HG03045 (cell line): ENCODE measurements around the gene CHRFAM7A.
"Not testable (repeated sequence)": the region's sequence is repeated elsewhere in the genome, so short reads cannot be mapped to it uniquely, and the experiment has no call there.

Experiments used
- ATAC-seq: cut with Tn5 transposase; IDR thresholded peaks from one replicate; pipeline ENCODE4 v1.9.1; 2021; ENCODE audit warnings: mild to moderate bottlenecking, moderate library complexity; ENCODE audit not compliant: unreplicated experiment

CHRFAM7A gene

DNA sequence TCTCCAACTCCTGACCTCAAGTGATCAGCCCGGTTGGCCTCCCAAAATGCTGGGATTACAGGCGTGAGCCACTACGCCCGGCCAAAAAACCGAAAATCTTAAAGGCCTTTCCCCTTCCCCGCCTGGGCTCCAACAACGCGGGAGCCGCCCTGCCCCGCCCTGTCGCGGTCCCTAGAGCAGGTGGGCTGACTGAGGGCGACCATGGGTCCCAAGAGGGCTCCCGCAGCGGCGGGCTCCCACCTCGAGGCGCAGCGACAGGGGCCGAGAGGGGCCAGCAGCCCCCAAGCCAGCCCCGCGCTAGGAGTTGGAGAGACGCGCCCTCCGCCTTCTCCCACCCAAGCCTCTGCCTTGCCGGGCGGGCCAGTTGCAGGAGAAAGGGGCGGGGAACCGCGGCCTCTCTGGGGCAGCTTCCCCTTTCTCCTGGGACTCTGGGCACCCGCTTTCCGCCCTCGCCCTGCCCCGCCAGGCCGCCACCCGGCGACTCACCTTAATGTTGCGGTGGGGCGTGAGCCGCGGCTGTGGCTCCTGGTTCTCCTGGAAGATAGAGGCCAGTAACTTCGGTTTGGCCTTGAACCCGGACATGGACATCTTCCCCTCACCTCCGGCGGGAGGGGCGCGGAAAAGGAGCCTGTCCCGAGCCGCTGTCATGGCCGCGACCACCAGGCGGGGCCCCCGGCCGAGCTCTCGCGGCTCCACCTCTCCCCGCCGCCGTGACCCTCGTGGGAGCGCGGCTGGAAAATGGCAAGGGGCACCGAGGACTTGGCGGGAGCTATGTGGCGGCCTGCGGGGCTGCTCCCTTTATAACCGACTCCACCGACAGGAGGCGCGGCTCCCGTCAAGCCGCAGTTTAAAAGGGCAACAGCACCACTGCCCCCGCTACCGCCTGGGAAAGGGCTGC, at the start of gene CHRFAM7A:
CHRFAM7A (minus strand) TSS at position 775 of the 898 bp plus-strand sequence. CDS start 10,189 bp downstream, outside the sequence.
- ATAC-seq, result not testable (repeated sequence)

DNA sequence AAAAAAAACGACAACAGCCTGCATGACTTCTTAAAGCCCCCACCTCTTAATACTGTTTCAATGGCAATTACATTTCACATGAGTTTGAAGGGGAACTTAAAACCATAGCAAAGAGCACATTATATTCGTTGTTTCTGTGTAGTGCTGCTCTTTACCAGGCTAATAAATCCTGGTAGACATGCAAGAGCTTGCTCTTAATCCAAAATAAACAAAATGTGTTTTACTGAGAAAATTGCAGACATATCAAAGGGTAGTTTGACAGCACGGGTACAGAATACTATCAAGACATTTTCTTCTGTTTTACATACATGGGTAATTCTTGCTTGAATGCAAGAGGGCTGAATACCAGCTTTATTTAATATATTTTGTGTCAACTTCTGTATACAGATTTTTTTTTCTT, 45.0 kb upstream of the CHRFAM7A start:
- not testable (repeated sequence) for ATAC-seq

DNA sequence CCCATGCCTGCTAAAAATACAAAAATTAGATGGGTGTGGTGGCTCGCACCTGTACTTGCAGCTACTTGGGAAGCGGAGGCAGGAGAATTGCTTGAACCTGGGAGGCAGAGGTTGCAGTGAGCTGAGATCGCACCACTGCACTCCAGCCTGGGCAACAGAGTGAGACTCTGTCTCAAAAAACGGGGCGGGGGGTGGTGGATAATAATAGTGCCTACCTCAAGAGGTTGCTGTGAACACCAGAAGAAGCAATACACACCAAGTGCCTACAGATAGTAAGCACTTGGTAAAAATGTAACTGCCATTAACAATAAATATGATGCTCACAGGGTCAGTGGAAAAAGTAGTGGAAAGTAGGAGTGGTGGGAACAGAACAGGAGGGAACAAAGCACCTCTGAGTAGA, 42.5 kb upstream of the CHRFAM7A start:
- ATAC-seq, result not testable (repeated sequence)

DNA sequence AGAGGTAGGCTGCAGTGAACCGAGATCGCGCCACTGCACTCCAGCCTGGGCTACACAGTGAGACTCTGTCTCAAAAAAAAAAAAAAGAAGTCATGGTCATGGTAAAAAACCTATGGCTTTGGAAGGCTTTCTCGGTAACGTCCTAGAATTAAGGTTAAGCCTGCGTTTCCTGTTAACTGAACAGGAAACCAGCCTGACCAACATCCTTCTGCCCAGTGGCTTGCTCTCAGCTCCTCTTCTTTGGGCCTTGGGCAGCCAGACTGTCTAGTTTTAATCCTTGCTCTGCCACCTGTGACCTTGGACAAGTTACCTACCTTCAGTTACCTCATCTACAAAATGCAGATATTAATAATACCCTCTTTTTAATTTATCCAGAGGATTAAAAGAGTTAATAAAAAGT, 27.4 kb upstream of the CHRFAM7A start:
- not testable (repeated sequence) for ATAC-seq

DNA sequence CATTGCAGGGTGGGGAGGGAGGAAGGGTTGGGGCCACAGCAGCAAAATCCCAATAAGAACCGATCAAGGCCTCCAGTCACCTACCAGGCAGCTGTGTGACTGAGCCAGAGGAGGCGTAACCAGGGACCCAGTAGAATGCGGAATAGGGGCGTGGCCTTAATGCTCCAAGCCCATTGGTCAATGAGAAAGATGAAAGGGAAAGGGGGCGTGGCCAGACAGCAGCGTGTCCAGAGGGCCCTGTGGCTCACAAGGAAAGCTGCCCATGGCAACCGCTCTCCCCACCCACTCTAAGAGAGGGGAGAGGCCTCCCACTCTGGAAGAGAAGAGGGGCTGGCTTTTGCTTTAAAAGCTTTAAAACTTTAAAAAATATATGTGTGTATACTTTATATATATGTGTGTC, 20.8 kb upstream of the CHRFAM7A start, which contains the start of gene GOLGA8R:
GOLGA8R (minus strand) TSS at position 101 of the 400 bp plus-strand sequence; CDS start at position 3, 98 bp downstream.
- not testable (repeated sequence) for ATAC-seq

DNA sequence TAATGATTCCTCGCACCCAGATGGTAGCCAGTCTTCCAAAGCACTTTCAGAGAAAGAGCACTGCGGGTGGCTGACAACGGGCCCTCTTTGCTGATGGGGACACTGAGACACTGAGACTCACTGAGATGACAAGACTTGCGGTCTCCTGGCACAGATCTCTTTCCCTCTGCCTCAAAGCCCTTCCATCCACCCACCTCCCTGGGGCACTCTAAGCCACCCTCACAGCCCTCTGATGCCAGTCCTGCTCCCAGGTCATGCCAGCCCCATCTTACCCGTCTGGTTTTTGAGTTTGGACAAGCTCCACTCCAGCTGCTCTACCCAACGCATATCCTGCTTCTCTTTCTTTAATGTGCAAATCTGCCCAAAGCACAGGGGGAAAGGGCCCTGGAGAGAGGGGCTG, 14.3 kb upstream of the CHRFAM7A start:
- not testable (repeated sequence) for ATAC-seq

DNA sequence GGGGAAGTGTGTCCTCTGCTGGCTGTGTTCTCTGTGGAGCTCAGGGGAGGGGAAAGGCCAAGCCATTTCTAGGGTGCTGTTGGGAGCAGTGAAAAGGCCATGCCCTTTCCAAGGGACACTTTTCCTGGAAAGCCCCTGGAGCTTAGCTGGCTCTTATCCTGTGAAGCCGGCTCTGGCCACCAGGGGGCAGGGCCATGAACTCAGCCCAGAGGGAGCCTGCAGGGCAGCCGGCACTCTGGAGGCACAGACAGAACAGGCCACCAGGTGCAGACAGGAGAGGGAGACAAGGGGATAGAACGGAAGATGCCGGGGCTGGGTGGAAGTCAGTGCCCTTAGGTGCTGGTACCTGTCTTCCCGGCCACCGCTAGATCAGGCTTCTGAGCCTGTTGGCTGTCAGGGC, 5.6 kb upstream of the CHRFAM7A start:
- ATAC-seq, result not testable (repeated sequence)

DNA sequence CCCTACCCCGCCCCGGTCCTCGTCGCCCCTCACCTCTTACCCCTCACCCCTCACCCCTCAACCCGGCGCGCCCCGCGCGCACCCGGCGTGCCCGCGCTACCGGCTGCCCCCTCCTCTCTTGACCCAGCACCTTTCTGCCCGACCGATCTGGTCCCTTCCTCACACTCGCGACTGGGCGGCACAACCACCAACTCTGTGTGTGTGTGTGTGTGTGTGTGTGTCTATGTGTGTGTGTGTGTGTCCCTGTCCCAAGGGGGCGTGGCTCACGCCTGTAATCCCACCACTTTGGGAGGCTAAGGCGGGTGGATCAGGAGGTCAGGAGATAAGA, 288 bp upstream of the CHRFAM7A start:
- not testable (repeated sequence) for ATAC-seq

DNA sequence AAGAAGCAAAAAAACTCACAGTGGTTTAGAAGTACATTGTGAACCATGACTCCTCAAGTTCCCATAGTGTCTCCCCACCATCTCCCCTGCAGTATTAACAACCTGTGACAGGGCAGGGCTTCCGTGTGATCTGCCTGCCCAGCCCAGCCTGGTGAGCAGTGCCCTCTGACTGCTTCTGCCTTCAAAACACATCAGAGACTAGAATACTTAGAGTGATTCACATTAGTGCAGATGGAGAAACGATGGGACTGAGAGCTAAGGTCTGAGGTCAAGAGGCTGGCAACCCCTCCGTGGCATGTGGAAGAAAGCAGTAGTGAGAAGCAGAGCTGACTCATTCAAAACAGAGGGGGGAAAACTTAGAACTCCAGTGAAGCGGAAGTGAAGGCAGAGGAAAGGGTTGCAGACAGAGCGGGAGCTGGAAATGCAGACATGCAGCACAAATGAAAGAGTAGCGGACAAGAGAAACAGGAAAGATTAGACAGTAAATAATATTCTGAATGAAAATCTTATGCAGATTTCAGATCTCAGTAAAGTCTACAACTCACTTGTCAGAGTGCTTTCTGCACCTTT, 6.9 kb downstream of the CHRFAM7A start:
- not testable (repeated sequence) for ATAC-seq

DNA sequence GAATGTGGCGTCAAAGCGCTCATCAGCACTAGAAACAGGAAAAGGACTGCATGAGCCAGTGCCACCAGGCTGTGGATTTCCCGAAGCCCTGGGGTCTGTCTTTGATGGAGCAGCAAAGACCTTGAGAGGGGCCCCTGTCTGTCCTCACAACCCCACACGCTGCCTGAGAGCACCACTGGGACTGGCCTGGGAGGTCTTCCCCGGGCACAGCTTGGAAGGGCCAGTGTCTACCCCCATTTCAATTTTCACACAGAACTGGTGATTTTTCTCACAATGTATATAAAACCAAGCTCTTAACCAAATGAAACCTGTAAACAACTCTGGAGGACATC, 16.3 kb downstream of the CHRFAM7A start:
- ATAC-seq, result not testable (repeated sequence)

DNA sequence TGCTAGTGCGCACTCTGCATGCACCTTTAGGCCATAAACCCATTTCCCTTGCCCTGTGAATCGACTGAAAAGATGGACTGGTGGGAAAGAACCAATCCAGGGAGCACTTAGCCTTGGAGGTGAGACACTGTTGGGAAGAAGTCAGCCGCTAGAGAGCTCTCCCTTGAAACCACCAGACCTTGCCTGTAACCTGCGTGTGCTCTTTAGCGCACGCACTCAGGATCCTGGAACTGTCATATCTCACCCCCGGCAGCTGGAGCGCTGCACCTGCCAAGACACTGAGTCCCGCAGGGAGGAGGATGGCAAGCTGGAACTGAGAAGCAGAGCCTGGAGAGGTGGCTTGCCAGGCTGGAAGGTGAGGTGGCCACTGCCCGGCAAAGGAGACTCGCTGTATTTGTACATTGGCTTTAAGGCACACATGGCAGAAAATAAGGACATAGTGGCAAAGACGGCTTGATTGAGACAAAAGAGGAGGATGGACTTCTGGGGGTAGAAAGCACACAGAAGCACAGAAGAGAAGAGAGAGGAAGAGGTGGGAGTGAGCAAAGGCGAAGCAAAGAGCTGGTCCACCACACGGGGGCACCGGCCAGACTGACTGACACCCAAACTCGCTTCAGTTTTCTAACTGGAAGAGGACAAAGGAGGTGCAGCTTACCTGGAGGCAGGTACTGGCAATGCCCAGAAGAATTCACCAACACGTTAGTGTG, 16.8 kb downstream of the CHRFAM7A start:
- not testable (repeated sequence) for ATAC-seq

DNA sequence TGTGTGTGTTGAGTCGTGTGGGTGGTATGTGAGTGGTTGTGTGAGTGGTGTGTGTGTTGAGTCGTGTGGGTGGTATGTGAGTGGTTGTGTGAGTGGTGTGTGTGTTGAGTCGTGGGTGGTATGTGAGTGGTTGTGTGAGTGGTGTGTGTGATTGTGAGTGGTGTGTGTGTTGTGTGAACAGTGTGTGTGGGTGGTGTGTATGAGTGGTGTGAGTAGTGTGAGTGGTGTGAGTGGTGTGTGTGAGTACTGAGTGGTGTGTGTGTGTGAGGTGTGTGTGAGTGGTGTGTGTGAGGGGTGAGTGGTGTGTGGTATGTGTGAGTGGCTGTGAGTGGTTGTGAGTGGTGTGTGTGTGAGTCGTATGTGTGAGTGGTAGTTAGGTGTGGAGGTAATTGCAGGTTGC, 17.5 kb downstream of the CHRFAM7A start:
- not testable (repeated sequence) for ATAC-seq

DNA sequence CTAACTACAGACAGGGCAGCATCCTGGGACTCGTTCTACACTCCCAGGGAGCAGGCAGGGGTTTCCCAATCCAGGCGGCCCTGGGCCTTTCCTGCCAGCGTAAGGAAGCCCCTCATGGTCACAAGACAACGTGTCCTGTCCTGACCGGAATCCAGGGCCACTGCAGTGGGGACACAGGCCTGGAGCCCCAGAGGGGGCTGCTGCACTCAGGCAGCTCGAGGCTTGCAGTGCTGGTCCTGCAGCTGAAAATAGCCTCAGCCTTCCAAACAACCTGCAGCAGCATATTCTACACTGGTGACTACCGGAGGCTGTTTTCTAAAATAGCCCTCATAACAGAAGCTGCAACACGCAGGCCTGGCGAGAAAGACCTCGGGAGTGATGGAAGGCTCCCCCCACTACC, 18.5 kb downstream of the CHRFAM7A start:
- ATAC-seq, result not testable (repeated sequence)

DNA sequence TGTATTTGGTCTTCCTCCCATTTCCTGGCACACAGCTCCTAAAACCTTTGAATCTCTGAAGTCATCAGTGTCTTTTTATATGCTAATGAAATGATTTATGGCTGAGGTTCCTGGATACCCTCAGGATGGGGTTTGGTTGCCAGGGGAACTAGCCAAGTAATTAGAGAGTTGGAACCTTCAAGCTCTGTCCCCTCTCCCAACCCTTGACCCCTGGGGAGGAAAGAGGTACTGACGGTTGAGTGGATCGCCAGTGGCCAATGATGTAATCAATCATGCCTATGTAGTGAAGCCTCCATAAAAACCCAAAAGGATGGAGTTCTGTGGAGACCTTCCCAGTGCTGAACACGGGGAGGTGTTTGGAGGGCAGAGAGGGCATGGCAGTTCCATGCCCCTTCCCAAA, 25.1 kb downstream of the CHRFAM7A start:
- not testable (repeated sequence) for ATAC-seq

DNA sequence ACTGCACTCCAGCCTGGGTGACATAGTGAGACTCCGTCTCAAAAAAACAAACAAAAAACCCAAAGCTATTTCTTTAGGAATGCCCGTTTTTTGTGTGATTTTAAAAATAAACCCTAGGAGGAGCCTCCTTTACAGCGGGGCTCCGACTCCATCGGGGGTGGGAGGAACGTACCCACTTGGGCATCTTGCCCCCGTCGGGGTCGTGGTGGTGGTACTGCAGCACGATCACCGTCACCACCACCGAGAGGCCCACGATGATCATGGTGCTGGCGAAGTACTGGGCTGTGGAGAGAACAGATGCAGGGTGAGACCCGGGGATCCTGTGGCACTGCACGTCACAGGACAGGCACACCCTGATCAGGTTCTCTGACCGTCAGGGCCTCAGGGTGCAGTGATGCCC, 26.1 kb downstream of the CHRFAM7A start:
- ATAC-seq, result not testable (repeated sequence)

DNA sequence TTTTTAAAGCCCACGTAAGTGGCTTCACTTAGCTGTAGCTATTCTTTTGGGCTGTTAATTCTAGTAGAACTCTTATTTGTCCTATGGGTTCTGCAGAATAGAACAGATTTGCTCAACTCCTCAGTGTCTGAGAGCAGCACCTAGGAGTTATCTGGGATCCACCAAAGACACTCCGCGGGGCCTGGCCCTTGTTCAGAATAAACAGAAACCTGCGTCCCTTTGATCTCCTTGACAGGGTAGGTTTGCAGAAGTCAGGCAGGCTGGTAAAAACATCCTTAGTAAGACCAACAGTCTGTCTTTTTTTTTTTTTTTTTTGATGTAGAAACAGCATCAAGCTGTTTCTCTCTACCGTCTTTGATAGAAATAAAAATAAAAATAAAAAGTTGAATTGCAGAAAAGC, 31.9 kb downstream of the CHRFAM7A start:
- ATAC-seq, result not testable (repeated sequence)

DNA sequence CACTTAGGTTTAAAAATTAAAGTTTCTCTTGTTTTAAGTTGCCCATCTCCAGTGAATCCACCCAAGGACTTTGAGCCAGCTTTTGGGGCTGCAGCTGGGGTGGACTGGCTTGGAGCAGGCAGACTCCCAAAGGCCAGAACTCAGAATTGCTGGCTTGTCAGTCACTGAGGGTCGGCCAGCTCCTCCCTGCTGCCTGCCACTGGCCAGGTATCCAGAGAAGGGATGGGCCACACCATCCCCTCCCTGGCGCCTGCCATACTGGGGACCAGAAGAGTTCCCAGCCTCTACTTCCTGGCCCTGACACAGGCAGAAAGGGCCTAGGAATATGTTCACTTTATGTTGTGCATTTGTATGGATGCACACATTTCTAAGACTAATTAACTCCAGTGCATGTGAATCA, 32.4 kb downstream of the CHRFAM7A start:
- ATAC-seq, result not testable (repeated sequence)

DNA sequence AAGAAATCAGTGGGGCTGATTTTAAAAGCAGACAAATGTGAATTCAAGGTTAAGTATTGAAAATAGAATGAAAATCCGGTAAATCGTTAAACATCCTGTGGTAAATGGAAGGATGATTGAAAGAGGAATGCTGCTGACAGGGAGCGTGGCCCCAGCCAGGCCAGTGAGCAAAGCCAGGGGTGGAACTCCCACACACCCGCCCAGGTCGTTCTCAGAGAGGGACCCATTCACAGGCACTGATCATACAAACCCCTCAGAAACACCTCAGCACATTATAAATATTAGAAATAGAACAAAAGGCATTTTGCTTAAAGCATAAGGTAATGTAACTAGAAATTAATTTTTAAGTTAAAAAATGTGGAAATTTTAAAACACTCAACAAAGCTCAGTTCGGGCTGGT, 38.3 kb downstream of the CHRFAM7A start:
- ATAC-seq, result not testable (repeated sequence)

DNA sequence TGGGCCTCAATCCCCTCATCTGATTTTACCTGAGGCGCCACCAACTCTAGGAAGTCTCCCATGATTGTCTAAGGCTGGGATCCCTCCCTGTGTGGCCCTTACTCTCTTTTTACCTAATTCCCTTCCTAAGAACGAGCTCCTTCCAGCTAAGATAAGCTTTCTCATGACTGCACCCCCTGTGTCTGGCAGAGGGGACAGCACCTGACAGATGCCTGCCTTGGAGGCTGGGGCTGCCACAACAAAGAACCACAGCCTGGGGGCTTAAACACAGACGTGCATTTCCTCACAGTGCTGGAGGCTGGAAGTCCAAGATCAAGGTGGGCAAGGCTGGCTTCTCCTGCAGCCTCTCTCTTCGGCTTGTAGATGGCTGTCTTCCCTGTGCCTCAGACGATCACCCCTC, 43.5 kb downstream of the CHRFAM7A start:
- not testable (repeated sequence) for ATAC-seq

DNA sequence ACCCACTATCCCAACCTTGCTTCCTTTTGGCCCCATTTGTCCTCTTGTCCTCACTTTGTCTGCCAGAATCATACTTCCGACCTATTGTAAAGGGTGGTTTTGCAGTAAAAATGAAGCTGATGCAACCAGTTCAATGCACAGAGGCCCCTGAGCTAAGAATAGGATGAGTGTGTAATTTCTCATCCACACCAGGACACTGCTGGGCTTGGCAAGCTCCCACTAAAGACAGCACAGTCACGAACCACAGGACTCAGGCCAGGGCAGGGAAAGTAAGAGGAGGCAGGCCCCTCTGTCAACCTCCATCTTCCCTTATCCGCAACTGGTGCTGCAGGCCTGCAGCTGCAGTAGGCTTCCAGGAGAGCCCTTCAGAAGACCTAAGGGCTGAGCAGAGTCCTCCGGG, 56.8 kb downstream of the CHRFAM7A start:
- not testable (repeated sequence) for ATAC-seq

DNA sequence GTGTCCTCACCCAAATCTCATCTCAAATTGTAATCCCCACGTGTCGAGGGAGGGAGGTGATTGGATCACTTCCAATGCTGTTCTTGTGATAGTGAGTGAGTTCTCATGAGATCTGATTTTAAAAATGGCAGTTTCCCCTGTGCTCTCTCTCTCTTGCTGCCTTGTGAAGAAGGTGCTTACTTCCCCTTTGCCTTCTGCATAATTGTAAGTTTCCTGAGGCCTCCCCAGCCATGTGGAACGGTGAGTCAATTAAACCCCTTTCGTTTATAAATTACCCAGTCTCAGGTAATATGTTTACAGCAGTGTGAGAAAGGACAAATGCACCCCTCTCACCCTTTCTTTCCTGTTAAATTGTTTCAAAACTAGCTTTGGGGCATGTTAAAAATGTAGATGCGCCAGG, 59.2 kb downstream of the CHRFAM7A start:
- ATAC-seq, result not testable (repeated sequence)

DNA sequence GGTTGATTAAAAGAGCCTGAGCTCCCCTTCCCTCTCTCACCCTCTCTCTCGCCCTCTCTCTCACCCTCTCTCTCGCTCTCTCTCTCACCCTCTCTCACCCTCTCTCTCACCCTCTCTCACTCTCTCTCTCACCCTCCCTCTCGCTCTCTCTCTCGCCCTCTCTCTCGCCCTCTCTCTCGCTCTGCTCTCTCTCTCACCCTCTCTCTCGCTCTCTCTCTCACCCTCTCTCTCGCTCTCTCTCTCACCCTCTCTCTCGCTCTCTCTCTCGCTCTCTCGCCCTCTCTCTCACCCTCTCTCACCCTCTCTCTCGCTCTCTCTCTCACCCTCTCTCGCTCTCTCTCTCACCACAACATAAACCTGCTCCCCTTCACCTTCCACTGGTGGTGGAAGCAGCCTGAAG, 67.2 kb downstream of the CHRFAM7A start:
- ATAC-seq, result not testable (repeated sequence)
